Smooth muscle cell of the pulmonary artery (primary cell): ENCODE results near the gene PRAMEF15. TPM values are rescaled to one million over a fixed set of nuclear protein-coding genes. Genes with fewer than 3 reads are reported as not detected.

ENCODE experiments used
- total RNA-seq: library from RNA; depleted of rRNA; stranded (reverse); fragments of >200 nt; gene quantifications from 2 replicates; pipeline ENCODE4 v1.2.3, GENCODE V29; 2014

The PRAMEF15 gene
- total RNA-seq = not detected in 2 replicates

DNA sequence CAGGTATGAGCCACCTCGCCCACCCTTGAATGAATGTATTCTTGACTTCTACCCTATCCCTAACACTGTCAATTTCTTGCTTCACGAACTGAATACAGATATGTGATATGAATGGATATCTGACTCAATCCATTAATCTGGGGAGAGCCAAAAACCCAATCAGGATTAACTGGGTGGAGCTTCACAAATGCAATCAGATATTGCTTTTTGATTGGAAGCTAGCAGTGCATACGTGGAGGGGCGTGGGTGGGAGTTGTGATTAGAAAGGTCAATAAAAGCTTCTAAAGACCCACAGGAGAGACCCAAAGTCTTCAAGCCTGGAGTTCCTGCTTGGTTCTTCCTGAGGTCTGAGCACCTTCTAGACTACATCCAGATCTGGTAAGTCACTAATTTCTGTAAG is at the start of gene PRAMEF15:
Gene PRAMEF15, plus strand, starts transcription at position 301 of the 400 bp plus-strand sequence. CDS start 2,827 bp downstream, outside the sequence.

DNA sequence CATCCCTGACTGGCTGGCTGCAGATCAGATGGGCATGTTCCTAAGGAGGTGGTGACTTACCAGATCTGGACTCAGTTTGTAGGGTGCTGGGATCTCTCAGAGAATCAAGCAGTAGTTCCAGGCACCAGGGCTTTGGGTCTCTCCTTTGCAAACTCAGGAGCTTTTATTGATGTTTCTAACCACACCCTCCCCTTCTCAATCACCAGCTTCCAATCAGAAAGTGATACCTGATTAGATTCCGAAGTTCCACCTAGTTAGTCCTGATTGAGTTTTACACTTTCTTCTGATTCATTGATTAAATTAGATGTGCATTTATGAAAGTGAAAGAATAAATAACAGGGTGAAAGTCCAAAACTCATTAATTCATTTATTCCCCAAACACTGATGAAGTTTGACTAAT is 30.3 kb upstream of the PRAMEF15 start, which contains the start of gene PRAMEF8:
Gene PRAMEF8, minus strand, starts transcription at position 101 of the 400 bp plus-strand sequence. CDS start 1,046 bp downstream, outside the sequence.

DNA sequence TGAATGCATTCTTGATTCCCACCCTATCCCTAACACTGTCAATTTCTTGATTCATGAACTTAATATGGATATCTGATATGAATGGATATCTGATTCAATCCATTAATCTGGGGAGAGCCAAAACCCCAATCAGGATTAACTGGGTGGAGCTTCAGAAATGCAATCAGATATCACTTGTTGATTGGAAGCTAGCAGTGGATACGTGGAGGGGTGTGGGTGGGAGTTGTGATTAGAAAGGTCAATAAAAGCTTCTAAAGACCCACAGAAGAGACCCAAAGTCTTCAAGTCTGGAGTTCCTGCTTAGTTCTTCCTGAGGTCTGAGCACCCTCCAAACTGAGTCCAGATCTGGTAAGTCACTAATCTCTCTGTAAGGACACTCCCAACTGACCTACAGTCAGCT is 12.1 kb upstream of the PRAMEF15 start, which contains the start of gene PRAMEF33:
Gene PRAMEF33, plus strand, starts transcription at position 301 of the 400 bp plus-strand sequence. CDS start 2,416 bp downstream, outside the sequence.

DNA sequence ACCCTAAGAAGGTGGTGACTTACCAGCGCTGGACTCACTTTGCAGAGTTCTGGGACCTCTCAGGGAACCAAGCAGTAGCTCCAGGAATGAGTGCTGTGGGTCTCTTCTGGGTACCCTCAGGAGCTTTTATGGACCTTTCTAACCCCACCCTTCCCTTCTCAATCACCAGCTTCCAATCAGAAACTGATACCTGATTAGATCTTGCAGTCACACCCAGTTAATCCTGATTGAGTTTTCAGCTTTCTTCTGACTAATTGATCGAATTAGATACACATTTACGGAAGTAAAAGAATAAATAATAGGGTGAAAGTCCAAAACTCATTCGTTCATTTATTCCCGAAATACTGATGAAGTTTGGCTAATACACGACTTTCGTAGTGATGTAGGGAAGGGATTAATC is 31.7 kb downstream of the PRAMEF15 start, which contains the start of gene PRAMEF14:
Gene PRAMEF14, minus strand, starts transcription at position 101 of the 400 bp plus-strand sequence. CDS start 1,820 bp downstream, outside the sequence.

Other genes with a start within 250 kb of the PRAMEF15 start
- not detected in 2 replicates for gene PRAMEF25, start 244.8 kb upstream of the PRAMEF15 start, total RNA-seq
- gene HNRNPCL2, start 198.7 kb upstream of the PRAMEF15 start, total RNA-seq = not detected in 2 replicates
- not detected in 2 replicates for gene PRAMEF26, start 159.6 kb upstream of the PRAMEF15 start, total RNA-seq
- not detected in 2 replicates for gene HNRNPCL4, start 149.9 kb upstream of the PRAMEF15 start, total RNA-seq
- not detected in 2 replicates for gene PRAMEF9, start 143.7 kb upstream of the PRAMEF15 start, total RNA-seq
- gene PRAMEF13, start 114.2 kb upstream of the PRAMEF15 start, total RNA-seq = not detected in 2 replicates
- not detected in 2 replicates for gene PRAMEF18, start 89.4 kb upstream of the PRAMEF15 start, total RNA-seq
- not detected in 2 replicates for gene PRAMEF5, start 61.4 kb upstream of the PRAMEF15 start, total RNA-seq
- not detected in 2 replicates for gene PRAMEF8, start 30.4 kb upstream of the PRAMEF15 start, total RNA-seq
- not detected in 2 replicates for gene PRAMEF33, start 12.0 kb upstream of the PRAMEF15 start, total RNA-seq
- gene PRAMEF14, start 31.6 kb downstream of the PRAMEF15 start, total RNA-seq = not detected in 2 replicates
- gene PRAMEF19, start 56.4 kb downstream of the PRAMEF15 start, total RNA-seq = not detected in 2 replicates
- not detected in 2 replicates for gene PRAMEF17, start 74.1 kb downstream of the PRAMEF15 start, total RNA-seq
- gene PRAMEF20, start 94.9 kb downstream of the PRAMEF15 start, total RNA-seq = not detected in 2 replicates
- 0.07 TPM in 1 of 2 replicates, not detected in the other for gene LRRC38, start 198.4 kb downstream of the PRAMEF15 start, total RNA-seq